ENCODE measurements around the gene MTURN.

The MTURN gene

DNA sequence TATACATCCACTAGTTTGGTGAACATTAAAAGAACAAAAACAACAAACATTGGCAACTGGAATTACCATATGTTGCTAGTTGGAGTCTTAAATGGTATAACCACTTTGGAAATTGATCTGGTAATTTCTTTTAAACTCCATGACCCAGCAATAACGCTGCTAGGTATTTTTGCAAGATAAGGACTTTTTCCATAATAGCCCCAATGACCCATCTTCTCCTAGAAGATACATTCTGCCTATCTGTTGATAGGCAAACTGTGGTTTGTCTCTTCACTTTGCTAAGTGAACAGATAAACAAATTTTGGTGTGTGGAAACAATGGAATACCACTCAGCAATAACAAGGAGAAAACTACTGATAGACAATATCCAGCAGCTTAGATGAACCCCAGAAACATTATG lies 30.6 kb upstream of the MTURN start:
- H3K9ac ChIP-seq: no peak overlapping the region
- no peak for TF ChIP-seq CTCF (IDR thresholded peaks at IDR 0.05)
- H3K4me3 ChIP-seq (ENCODE audit: low read depth, low read length): no peak overlapping the region
- no peaks in the 10 kb centered on the region for H3K27me3 ChIP-seq (ENCODE audit: control insufficient read depth, insufficient read depth, low read length)
- no peaks in the 10 kb centered on the region for H3K79me2 ChIP-seq
- no peaks in the 10 kb centered on the region for H3K36me3 ChIP-seq (ENCODE audit: control insufficient read depth, insufficient read depth, low read length)
- H3K27ac ChIP-seq: no peak overlapping the region
- H3K4me2 ChIP-seq (ENCODE audit: low read length): no peak overlapping the region
- H3K9me3 ChIP-seq (ENCODE audit: control insufficient read depth, low read length): no peaks in the 10 kb centered on the region
- H3K4me1 ChIP-seq: no peaks in the 10 kb centered on the region
- H2AFZ ChIP-seq: no peak overlapping the region

DNA sequence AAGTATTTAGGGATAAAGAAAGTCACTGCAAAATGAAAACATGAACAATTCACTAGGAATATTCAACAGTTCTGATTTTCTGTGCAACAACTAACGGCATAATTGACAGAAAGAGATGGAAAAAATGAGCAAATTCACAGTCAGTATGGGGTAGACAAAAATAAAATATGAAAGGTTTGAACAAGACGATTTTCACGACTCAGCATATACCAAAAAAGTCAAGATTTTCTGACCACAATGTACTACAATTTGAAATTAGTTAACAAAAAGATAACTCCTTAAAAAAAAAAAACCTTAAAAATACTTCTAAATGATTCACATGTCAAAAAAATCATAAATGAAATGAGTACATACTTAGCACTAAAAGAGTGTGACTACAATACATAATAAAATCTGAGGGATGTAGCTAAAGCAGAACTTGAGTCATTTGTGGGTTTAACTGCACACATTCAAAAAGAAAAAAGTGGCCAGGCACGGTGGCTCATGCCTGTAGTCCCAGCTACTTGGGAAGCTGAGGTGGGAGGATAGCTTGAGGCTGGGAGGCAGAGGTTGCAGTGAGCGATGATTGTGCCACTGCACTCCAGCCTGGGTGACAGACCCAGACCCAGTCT lies 22.6 kb upstream of the MTURN start:
- no peaks in the 10 kb centered on the region for H3K4me1 ChIP-seq
- H3K4me3 ChIP-seq (ENCODE audit: low read depth, low read length): no peak overlapping the region
- no peak overlapping the region for H2AFZ ChIP-seq
- no peaks in the 10 kb centered on the region for H3K79me2 ChIP-seq
- H3K9ac ChIP-seq: no peak overlapping the region
- TF ChIP-seq CTCF (IDR thresholded peaks at IDR 0.05): no peak
- no peak overlapping the region for H3K4me2 ChIP-seq (ENCODE audit: low read length)
- H3K27me3 ChIP-seq (ENCODE audit: control insufficient read depth, insufficient read depth, low read length): no peaks in the 10 kb centered on the region
- H3K27ac ChIP-seq: no peak overlapping the region
- no peaks in the 10 kb centered on the region for H3K9me3 ChIP-seq (ENCODE audit: control insufficient read depth, low read length)
- H3K36me3 ChIP-seq (ENCODE audit: control insufficient read depth, insufficient read depth, low read length): no peaks in the 10 kb centered on the region

DNA sequence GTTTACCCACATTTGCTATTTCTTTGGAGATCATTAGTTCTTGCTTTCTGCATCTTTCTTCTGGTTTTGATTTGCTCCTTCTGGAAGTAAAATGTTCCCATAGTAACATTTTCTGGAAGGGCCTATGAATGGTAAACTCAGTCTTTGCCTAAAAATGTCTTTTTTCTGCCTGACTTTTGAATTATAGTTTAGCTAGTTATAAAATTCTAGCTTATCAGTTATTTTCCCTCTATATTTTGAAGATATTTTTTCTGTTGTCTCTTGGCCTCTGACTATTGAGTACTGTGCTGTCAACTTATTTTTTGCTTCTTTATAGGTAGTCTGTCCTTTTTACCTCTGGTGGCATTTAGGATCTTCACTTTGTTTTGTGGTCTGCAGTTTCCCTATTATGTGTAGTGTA lies 21.6 kb upstream of the MTURN start:
- Histone ChIP-seq H3K9ac (no peak overlapping the region), H2AFZ (no peak overlapping the region), H3K4me1 (no peaks in the 10 kb centered on the region), H3K36me3 (ENCODE audit: control insufficient read depth, insufficient read depth, low read length) (no peaks in the 10 kb centered on the region), H3K27me3 (ENCODE audit: control insufficient read depth, insufficient read depth, low read length) (no peaks in the 10 kb centered on the region), H3K79me2 (no peaks in the 10 kb centered on the region), H3K27ac (no peak overlapping the region), H3K4me2 (ENCODE audit: low read length) (no peak overlapping the region), H3K4me3 (ENCODE audit: low read depth, low read length) (no peak overlapping the region), H3K9me3 (ENCODE audit: control insufficient read depth, low read length) (no peaks in the 10 kb centered on the region)
- TF ChIP-seq CTCF (IDR thresholded peaks at IDR 0.05): no peak

DNA sequence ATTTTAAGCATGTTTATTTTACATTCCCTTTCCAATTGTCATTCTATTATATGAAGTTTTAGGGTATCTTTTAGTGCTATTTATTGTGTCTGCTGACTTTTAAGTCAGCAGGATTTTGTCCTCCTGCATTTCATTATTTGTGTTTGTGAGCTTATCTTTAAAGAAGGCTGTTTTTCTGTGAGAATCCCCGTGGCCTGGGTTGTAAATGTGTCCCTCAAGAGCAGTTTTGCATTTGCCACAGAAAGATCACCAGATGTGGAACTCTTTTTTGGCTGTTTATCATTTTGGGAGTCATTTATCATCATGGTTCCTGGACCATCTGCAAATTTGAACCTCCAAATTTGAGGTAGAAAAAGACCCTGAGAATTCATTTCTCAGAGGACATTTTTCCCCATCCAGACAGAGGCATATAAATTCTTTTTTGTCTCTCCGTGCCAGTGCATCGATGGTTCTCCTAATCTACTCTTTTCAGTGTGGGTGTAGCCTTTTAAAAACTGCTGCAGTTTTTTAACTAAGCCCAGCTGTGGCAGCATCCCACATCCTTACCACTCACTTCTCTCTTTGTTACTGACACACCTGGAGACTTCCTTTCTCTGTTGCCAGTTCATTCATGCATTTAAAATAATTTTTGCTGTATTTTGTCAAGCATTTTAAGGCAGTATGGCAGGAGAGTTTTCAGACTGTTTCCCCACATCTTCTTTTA lies 20.1 kb upstream of the MTURN start:
- Histone ChIP-seq H3K9me3 (ENCODE audit: control insufficient read depth, low read length) (no peaks in the 10 kb centered on the region), H3K36me3 (ENCODE audit: control insufficient read depth, insufficient read depth, low read length) (no peaks in the 10 kb centered on the region), H2AFZ (no peak overlapping the region), H3K9ac (no peak overlapping the region), H3K79me2 (no peaks in the 10 kb centered on the region), H3K27ac (no peak overlapping the region), H3K4me1 (no peaks in the 10 kb centered on the region), H3K4me3 (ENCODE audit: low read depth, low read length) (no peak overlapping the region), H3K27me3 (ENCODE audit: control insufficient read depth, insufficient read depth, low read length) (no peaks in the 10 kb centered on the region), H3K4me2 (ENCODE audit: low read length) (no peak overlapping the region)
- TF ChIP-seq CTCF (IDR thresholded peaks at IDR 0.05): no peak
